Upper lobe of left lung (tissue), 6 donors: ENCODE measurements around the gene ITPA. TPM values are rescaled to one million over a fixed set of nuclear protein-coding genes. Genes with fewer than 3 reads are reported as not detected.

Experiments used
- ATAC-seq, 2 donors: fragments of 200-7000 bp; cut with Tn5 transposase; one replicate each; pipeline ENCODE4 v1.9.1; 2022; ENCODE audit warnings: mild to moderate bottlenecking in 2 of 2, moderate library complexity in 2 of 2; ENCODE audit not compliant: low FRiP score in 2 of 2
- DNase-seq, 2 donors: peaks; one replicate each; pipeline ENCODE4 v3.0.0-alpha.2; 2019 to 2020
- H3K27ac ChIP-seq, 4 donors: fragments of 200-600 bp; sonication (generic); one replicate each; pipeline ENCODE4 v1.5.1; 2016 to 2019
- H3K27me3 ChIP-seq, 4 donors: fragments of 200-600 bp; sonication (generic); one replicate each; pipeline ENCODE4 v1.5.1; 2017 to 2019
- H3K36me3 ChIP-seq, 4 donors: fragments of 200-600 bp; sonication (generic); one replicate each; pipeline ENCODE4 v1.5.1; 2016 to 2019
- H3K4me1 ChIP-seq, 4 donors: fragments of 200-600 bp; sonication (generic); one replicate each; pipeline ENCODE4 v1.5.1; 2018 to 2019
- H3K4me3 ChIP-seq, 4 donors: fragments of 200-600 bp; sonication (generic); one replicate each; pipeline ENCODE4 v1.5.1; 2017 to 2019; ENCODE audit warnings: mild to moderate bottlenecking in 2 of 4, moderate library complexity in 1 of 4
- H3K9me3 ChIP-seq, 4 donors: fragments of 200-600 bp; sonication (generic); one replicate each; pipeline ENCODE4 v1.5.1; 2018 to 2019
- EP300 ChIP-seq, 4 donors: sonication (generic); formaldehyde crosslinking; IDR thresholded peaks; one replicate each; pipeline ENCODE4 v1.5.1; 2017; ENCODE audit warnings: antibody characterized with exemption in 4 of 4, control low read depth in 2 of 4
- POLR2A ChIP-seq, 4 donors: fragments of 450-650 bp; IDR thresholded peaks; one replicate each; pipeline ENCODE4 v1.5.1; 2016 to 2017; ENCODE audit warnings: antibody characterized with exemption in 4 of 4, mild to moderate bottlenecking in 2 of 4
- POLR2AphosphoS5 ChIP-seq, 2 donors: sonication (generic); formaldehyde crosslinking; IDR thresholded peaks; one replicate each; pipeline ENCODE4 v1.5.1; 2017; ENCODE audit warnings: antibody characterized with exemption in 2 of 2
- WGBS, 2 donors: methylation state at CpG; one replicate each; pipeline ENCODE4 v1.1.5; 2017 to 2018; 5-methylcytosine and 5-hydroxymethylcytosine counted together
- total RNA-seq, 6 donors: library from RNA; depleted of rRNA in 4 of 6; stranded (reverse); fragments of >200 nt in 4 of 6; gene quantifications; one replicate each; pipeline versions ENCODE4 v1.1.0 to v1.2.1, GENCODE V29; 2016 to 2021
- TF ChIP-seq, protein P1 (sequence below), 6 experiments: fragments of 450-650 bp in 4 of 6; fragments of 200-600 bp in 2 of 6; sonication (generic) in 2 of 6; IDR thresholded peaks; one replicate each; pipeline ENCODE4 v1.5.1; 2016 to 2019; ENCODE audit warnings: antibody characterized with exemption in 6 of 6
- donor health status: DM: no; HTN: no; CAD: no; lungs with moderate emphysema.
- donor health status: DM: no; HTN: yes; CAD: no; lungs with severe emphysema.

ITPA gene
- total RNA-seq, 6 donors from 2014 or later, result 31.5 to 58.5 (median 43.3) TPM

DNA sequence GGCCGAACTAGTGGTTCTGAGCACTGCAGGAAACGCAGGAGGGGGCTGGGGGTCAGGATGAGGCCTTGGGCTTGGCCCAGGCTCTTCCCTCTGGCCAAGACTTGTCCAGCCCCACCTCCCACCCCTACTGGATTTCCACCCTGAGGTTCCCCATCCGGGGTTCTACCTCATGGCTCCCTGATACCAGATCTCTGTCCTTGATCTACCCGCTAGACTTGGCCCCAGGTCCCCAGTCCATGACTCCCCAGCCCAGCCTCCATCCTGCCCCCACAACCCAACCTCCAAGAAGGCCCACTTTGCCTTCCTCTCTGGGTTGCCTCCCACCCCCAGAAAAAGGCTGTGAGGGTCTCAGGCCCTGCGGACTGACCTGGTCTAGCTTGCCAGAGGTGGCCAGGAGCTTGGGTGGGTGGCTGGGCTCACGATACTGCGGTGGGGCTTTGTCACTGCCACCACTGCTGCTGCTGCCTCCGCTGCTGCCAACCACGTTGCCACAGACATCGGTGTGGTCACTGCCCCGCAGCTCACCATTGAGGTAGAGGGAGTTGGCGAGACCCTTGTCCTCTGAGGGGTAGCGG lies 42.9 kb upstream of the ITPA start:
- DNase-seq (no peak), ATAC-seq (no peak)
- H3K4me3 ChIP-seq, result no peak overlapping the region
- H3K27me3 ChIP-seq, result peaks cover 0 to 9% (median 2%) of the 10 kb centered on the region in 4 donors
- H3K9me3 ChIP-seq, result no peaks in the 10 kb centered on the region
- peaks cover 0 to 14% (median 8%) of the 10 kb centered on the region in 4 donors for H3K4me1 ChIP-seq
- H3K27ac ChIP-seq, result no peak overlapping the region
- peaks cover 0 to 9% (median 0%) of the 10 kb centered on the region in 4 donors for H3K36me3 ChIP-seq
- 80 to 87% methylated on average over 7 to 12 of the region's 13 CpGs for WGBS, 2 donors
- TF ChIP-seq POLR2A (IDR thresholded peaks at IDR 0.05) (no peak), EP300 (IDR thresholded peaks at IDR 0.05) (no peak)

DNA sequence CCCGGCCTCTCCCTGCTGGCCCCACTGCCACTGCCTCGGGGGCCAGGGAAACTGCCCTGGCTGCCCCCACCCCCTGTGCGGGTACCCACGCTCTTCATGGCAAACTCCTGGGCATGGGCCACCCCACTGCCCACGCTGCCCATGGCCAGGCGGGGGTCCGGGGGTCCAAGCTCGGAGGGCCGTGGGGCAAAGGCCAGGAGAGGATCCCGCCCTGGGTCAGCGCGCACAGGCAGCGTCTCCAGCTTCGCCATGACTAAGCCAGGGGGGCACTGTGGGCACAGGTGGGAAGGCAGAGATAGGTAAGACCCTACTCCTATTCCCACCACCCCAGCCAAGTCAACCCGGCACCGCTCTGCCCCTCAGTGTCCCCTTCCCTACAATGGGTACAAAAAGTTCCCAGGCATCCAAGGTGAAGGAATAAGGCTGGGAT lies 42.4 kb upstream of the ITPA start:
- peaks cover 0 to 14% (median 8%) of the 10 kb centered on the region in 4 donors for H3K4me1 ChIP-seq
- DNase-seq (peak in 1 of 2 donors; percentile 69), ATAC-seq (no peak)
- 96 to 99% methylated on average over 8 to 16 of the region's 16 CpGs for WGBS, 2 donors
- H3K9me3 ChIP-seq, result no peaks in the 10 kb centered on the region
- peak overlapping the region in 1 of 4 donors; percentile 50 for H3K4me3 ChIP-seq
- no peak overlapping the region for H3K27ac ChIP-seq
- H3K36me3 ChIP-seq, result peaks cover 0 to 9% (median 0%) of the 10 kb centered on the region in 4 donors
- peaks cover 0 to 9% (median 2%) of the 10 kb centered on the region in 4 donors for H3K27me3 ChIP-seq
- TF ChIP-seq EP300 (IDR thresholded peaks at IDR 0.05) (no peak), POLR2A (IDR thresholded peaks at IDR 0.05) (no peak), POLR2AphosphoS5 (IDR thresholded peaks at IDR 0.05) (no peak)
- TF ChIP-seq, protein P1, sequence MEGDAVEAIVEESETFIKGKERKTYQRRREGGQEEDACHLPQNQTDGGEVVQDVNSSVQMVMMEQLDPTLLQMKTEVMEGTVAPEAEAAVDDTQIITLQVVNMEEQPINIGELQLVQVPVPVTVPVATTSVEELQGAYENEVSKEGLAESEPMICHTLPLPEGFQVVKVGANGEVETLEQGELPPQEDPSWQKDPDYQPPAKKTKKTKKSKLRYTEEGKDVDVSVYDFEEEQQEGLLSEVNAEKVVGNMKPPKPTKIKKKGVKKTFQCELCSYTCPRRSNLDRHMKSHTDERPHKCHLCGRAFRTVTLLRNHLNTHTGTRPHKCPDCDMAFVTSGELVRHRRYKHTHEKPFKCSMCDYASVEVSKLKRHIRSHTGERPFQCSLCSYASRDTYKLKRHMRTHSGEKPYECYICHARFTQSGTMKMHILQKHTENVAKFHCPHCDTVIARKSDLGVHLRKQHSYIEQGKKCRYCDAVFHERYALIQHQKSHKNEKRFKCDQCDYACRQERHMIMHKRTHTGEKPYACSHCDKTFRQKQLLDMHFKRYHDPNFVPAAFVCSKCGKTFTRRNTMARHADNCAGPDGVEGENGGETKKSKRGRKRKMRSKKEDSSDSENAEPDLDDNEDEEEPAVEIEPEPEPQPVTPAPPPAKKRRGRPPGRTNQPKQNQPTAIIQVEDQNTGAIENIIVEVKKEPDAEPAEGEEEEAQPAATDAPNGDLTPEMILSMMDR (IDR thresholded peaks at IDR 0.05), result no peak

DNA sequence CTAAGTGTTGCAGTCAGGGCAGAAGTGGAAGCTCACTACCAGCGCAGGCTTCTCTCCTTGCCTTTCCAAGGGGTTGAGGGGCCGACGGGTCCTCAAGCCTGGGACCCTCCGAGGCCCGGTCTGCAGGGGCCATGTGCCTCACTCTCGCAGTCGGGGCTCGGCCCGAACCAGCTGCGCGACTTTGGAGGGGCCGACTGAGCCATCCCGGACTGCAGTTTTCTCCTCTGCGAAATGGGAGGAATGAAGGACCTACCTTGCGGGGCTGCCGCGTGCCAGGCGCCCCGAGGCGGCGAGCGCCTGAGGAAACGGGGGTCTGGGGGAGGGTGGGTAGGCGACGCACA lies 41.6 kb upstream of the ITPA start:
- peaks cover 0 to 9% (median 0%) of the 10 kb centered on the region in 4 donors for H3K36me3 ChIP-seq
- peak overlapping the region in 3 of 4 donors; percentile 47 to 55 (median 50) for H3K4me3 ChIP-seq
- TF ChIP-seq, protein P1 (IDR thresholded peaks at IDR 0.05), result no peak
- TF ChIP-seq POLR2AphosphoS5 (IDR thresholded peaks at IDR 0.05) (no peak), EP300 (IDR thresholded peaks at IDR 0.05) (no peak), POLR2A (IDR thresholded peaks at IDR 0.05) (no peak)
- peaks cover 0 to 9% (median 2%) of the 10 kb centered on the region in 4 donors for H3K27me3 ChIP-seq
- no peaks in the 10 kb centered on the region for H3K9me3 ChIP-seq
- 33 to 81% methylated on average over 11 to 12 of the region's 25 CpGs for WGBS, 2 donors
- peaks cover 4 to 20% (median 13%) of the 10 kb centered on the region in 4 donors for H3K4me1 ChIP-seq
- peak overlapping the region; percentile 38 to 77 (median 64) for H3K27ac ChIP-seq
- DNase-seq, result no peak
- ATAC-seq, result no peak

DNA sequence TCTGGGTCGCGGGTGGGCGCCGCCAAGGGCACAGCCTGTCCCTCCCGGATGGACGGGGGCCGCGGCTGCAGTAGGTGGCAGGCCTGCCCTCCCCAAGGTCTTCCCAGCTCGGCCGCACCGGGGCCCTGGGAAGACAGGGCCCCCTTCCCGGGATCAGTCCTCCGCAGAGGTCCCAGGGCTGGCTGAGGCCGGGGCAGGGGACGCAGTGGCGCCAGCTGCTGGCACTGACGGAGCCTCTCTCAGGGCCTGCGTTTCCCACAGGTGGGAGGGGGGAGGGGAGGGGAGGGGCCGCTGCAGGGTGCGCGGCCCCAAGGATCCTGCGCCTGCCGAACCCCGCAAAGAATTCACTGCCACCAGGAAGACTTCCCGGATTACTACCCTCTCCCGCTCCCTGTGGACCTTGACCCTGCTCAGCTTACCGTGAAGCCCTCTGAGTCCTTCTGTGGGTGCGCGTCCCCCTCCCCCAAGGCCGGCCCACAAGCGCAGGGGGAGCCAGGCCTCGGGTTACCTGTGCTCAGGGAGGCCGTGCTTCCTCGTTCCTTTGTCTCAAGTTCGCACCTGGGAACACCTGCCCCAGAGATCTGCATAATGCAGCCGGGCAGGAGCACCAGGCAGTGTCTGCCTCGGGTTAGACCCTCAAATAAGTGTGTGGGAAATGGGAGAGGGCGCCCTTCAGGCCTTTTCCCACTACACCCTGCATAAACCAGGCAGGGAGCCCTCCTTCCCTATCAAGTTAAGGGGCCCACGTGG lies 41.0 kb upstream of the ITPA start:
- no peaks in the 10 kb centered on the region for H3K9me3 ChIP-seq
- 28 to 45% methylated on average over 26 to 33 of the region's 39 CpGs for WGBS, 2 donors
- peak in 1 of 4 donors; percentile 39 for TF ChIP-seq POLR2A (IDR thresholded peaks at IDR 0.05)
- no peak for TF ChIP-seq EP300 (IDR thresholded peaks at IDR 0.05)
- TF ChIP-seq, protein P1 (IDR thresholded peaks at IDR 0.05), result no peak
- peak; percentile 12 to 76 for ATAC-seq
- peak overlapping the region; percentile 38 to 77 (median 64) for H3K27ac ChIP-seq
- DNase-seq, result peak; percentile 78 to 88
- peak overlapping the region in 3 of 4 donors; percentile 47 to 55 (median 50) for H3K4me3 ChIP-seq
- H3K27me3 ChIP-seq, result peaks cover 0 to 9% (median 2%) of the 10 kb centered on the region in 4 donors
- peaks cover 7 to 24% (median 17%) of the 10 kb centered on the region in 4 donors for H3K4me1 ChIP-seq
- H3K36me3 ChIP-seq, result peaks cover 0 to 9% (median 0%) of the 10 kb centered on the region in 4 donors

DNA sequence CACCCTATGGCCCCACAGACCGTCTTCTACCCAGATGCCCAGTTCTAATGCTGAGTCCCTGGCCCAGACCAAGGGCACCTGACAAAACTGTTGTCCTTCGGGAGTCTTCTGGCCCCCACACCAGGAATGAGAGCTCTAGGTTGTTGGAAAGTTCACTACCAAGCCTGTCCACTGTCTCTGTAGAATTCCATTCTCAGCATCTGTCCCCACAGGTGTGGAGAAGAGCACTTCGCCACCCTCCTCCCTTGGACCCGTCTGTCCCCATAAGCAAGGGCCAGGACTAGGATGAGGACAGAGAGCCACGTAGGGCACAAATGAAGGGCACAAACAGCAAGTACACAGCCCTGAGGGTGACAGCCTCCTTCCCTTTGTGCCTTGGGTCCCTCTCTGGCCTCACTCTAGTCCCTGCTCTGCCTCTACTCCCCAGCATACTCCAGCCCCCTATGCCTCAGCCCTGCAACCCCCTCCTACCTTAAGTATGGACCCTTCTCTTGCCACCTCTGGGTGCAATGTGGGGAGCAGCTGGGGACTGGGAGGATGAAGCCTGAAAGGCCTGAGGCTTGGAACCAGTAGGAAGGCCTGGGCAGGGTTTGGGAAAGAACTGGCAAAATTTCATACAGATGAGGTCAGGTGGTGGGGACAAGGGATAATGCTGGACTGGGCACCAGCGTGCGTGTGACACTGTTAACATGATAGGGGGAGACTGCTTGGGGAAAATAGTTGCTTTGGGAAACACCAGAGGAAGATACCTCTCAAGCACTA lies 40.3 kb upstream of the ITPA start:
- peak overlapping the region; percentile 19 to 77 (median 64) for H3K27ac ChIP-seq
- TF ChIP-seq POLR2AphosphoS5 (IDR thresholded peaks at IDR 0.05) (no peak), EP300 (IDR thresholded peaks at IDR 0.05) (no peak), POLR2A (IDR thresholded peaks at IDR 0.05) (no peak)
- TF ChIP-seq, protein P1 (IDR thresholded peaks at IDR 0.05), result no peak
- WGBS, 2 donors, result 75 to 99% methylated on average over 4 to 7 of the region's 7 CpGs
- H3K36me3 ChIP-seq, result peaks cover 0 to 9% (median 0%) of the 10 kb centered on the region in 4 donors
- H3K4me1 ChIP-seq, result peaks cover 7 to 28% (median 17%) of the 10 kb centered on the region in 4 donors
- DNase-seq, result no peak
- H3K27me3 ChIP-seq, result peaks cover 0 to 9% (median 2%) of the 10 kb centered on the region in 4 donors
- H3K9me3 ChIP-seq, result no peaks in the 10 kb centered on the region
- peak overlapping the region in 2 of 4 donors; percentile 50 to 55 for H3K4me3 ChIP-seq
- ATAC-seq, result no peak
